ENCODE data around the gene FGGY.

Gene FGGY

DNA sequence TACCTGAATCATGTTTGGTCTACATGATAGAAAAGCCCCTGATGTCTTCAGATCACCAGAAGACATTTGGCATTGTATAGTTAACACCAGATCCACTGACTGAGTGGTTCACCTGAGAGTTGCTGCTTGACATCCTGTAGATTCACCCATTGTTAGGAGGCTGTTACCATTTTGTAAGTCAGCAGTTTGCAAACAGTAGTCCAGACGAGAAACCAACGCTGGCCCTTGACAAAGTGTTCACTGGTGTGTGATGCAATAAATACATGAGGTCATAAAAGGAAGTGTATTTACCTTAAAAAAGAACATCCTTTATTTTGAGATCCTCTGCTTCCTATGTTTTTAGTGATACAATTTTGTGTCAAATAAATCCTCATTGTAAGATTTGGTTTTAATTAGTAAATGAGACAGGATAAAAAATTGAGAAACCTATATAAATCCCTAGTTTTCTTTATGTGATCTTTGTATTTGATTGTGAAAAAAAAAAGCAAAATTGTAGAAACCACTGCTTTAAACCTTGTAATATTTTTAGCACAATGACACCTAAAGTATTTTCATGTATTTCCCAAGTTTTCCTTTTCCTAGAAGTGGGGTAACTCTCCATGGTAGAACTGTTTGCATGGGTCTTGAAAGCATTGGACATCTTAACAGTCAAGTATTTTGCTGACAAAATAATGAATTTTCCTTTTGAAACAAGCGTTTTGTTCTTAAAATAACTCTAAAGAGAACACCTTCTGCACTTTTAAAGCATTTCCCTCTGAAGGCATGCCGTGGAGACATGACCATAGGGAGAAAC lies 204.3 kb downstream of the FGGY start:
- Histone ChIP-seq H3K27ac (ENCODE audit: low read depth, low read length) (no peak overlapping the region), H3K4me3 (ENCODE audit: low read depth, low read length) (no peak overlapping the region), H3K9ac (ENCODE audit: low read depth, low read length) (no peak overlapping the region)

GRCh38 chr1:59502009-59502691 lies 205.3 kb downstream of the FGGY start:
- no peak overlapping the region for H3K9ac ChIP-seq (ENCODE audit: low read depth, low read length)
- H3K4me1 ChIP-seq (ENCODE audit: control insufficient read depth, insufficient read depth, low read length), result peaks cover 17% of the 10 kb centered on the region
- H3K4me3 ChIP-seq (ENCODE audit: low read depth, low read length), result no peak overlapping the region
- no peaks in the 10 kb centered on the region for H3K9me3 ChIP-seq (ENCODE audit: control insufficient read depth, insufficient read depth, low read length)
- no peak overlapping the region for H3K27ac ChIP-seq (ENCODE audit: low read depth, low read length)
- no peaks in the 10 kb centered on the region for H3K27me3 ChIP-seq (ENCODE audit: control insufficient read depth, insufficient read depth, low read length)
- no peaks in the 10 kb centered on the region for H3K36me3 ChIP-seq (ENCODE audit: control insufficient read depth, insufficient read depth, low read length)

More for the DNA sequence above, 204.3 kb downstream of the FGGY start:
- Histone ChIP-seq H3K9me3 (ENCODE audit: control insufficient read depth, insufficient read depth, low read length) (no peaks in the 10 kb centered on the region; the same call in 1 of the 2 replicates), H3K27me3 (ENCODE audit: control insufficient read depth, insufficient read depth, low read length) (no peaks in the 10 kb centered on the region), H3K4me1 (ENCODE audit: control insufficient read depth, insufficient read depth, low read length) (peaks cover 17% of the 10 kb centered on the region), H3K36me3 (ENCODE audit: control insufficient read depth, insufficient read depth, low read length) (no peaks in the 10 kb centered on the region)

DNA sequence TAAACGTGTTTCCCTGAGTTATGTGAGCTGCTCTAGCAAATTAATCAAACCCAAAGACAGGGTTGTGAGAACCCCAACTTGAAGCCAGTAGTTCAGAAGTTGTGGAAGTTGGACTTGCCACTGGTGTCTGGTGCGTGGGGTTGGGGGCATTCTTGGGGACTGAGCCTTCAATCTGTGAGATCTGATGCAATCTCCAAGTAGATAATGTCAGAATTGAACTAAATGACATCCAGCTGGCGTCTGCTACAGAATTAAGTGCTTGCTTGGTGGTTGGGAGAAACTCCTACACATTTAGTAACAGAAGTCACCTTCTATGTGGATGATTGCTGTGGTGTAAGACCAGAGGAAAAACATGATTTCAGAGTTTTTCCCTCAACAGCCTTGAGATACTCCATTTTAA lies 207.4 kb downstream of the FGGY start:
- H3K9me3 ChIP-seq (ENCODE audit: control insufficient read depth, insufficient read depth, low read length), result no peaks in the 10 kb centered on the region
- peaks cover 17% of the 10 kb centered on the region for H3K4me1 ChIP-seq (ENCODE audit: control insufficient read depth, insufficient read depth, low read length)
- no peaks in the 10 kb centered on the region for H3K27me3 ChIP-seq (ENCODE audit: control insufficient read depth, insufficient read depth, low read length)
- H3K36me3 ChIP-seq (ENCODE audit: control insufficient read depth, insufficient read depth, low read length), result no peaks in the 10 kb centered on the region
- no peak overlapping the region for H3K9ac ChIP-seq (ENCODE audit: low read depth, low read length)
- no peak overlapping the region for H3K27ac ChIP-seq (ENCODE audit: low read depth, low read length)
- H3K4me3 ChIP-seq (ENCODE audit: low read depth, low read length), result no peak overlapping the region

GRCh38 chr1:59505596-59506028 lies 208.7 kb downstream of the FGGY start:
- Histone ChIP-seq H3K27ac (ENCODE audit: low read depth, low read length) (no peak overlapping the region), H3K36me3 (ENCODE audit: control insufficient read depth, insufficient read depth, low read length) (no peaks in the 10 kb centered on the region), H3K9ac (ENCODE audit: low read depth, low read length) (no peak overlapping the region), H3K9me3 (ENCODE audit: control insufficient read depth, insufficient read depth, low read length) (no peaks in the 10 kb centered on the region), H3K4me3 (ENCODE audit: low read depth, low read length) (no peak overlapping the region), H3K4me1 (ENCODE audit: control insufficient read depth, insufficient read depth, low read length) (peaks cover 14% of the 10 kb centered on the region), H3K27me3 (ENCODE audit: control insufficient read depth, insufficient read depth, low read length) (no peaks in the 10 kb centered on the region)

DNA sequence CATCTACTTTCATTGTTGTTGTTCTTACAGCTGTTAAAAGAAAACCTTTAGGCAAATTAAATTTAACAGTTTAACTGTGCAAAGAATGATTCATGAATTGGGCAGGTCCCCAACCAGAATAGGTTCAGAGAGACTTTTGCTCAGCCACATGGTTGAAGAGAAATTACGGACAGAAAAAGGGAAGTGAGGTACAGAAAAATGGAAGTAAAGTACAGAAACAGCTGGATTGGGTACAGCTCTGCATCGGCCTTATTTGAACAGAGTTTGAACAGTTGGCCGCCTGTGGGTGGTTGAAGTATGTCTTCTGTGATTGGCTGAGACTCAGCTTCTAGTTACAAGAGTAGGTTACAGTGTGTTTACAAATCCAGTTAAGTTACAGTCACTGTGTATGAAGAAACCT lies 210.1 kb downstream of the FGGY start:
- Histone ChIP-seq H3K4me1 (ENCODE audit: control insufficient read depth, insufficient read depth, low read length) (peaks cover 6% of the 10 kb centered on the region; the same call in 1 of the 2 replicates), H3K27me3 (ENCODE audit: control insufficient read depth, insufficient read depth, low read length) (no peaks in the 10 kb centered on the region), H3K36me3 (ENCODE audit: control insufficient read depth, insufficient read depth, low read length) (no peaks in the 10 kb centered on the region), H3K4me3 (ENCODE audit: low read depth, low read length) (no peak overlapping the region), H3K9me3 (ENCODE audit: control insufficient read depth, insufficient read depth, low read length) (no peaks in the 10 kb centered on the region), H3K9ac (ENCODE audit: low read depth, low read length) (no peak overlapping the region), H3K27ac (ENCODE audit: low read depth, low read length) (no peak overlapping the region)

DNA sequence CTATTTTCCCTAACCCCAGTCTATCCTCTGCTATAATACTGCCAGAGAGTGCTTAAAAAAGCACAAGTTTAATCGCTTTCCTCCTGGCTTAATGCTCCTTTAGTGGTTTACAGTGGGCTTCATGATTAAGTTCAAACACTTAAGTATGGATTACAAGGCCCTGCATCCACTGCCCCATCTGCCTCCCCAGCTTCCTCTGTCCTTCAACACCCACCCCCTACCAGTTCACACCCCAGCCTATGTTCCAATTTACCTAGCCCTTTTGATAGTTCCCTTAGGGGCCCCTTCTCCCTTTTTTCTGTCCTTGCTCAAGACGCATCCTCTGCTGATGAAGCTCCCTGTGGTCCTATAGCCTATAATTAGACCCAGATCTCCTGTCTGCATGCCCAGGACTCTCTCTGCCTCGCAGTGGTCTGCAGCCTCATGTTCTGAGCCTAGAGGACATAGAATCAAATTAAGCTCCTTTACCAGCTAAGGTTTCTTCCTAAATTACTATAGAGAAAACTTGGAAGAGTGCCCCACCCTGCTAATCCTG lies 212.5 kb downstream of the FGGY start:
- H3K27ac ChIP-seq (ENCODE audit: low read depth, low read length), result no peak overlapping the region
- H3K9me3 ChIP-seq (ENCODE audit: control insufficient read depth, insufficient read depth, low read length), result no peaks in the 10 kb centered on the region
- peaks cover 6% of the 10 kb centered on the region; the same call in 1 of the 2 replicates for H3K4me1 ChIP-seq (ENCODE audit: control insufficient read depth, insufficient read depth, low read length)
- H3K36me3 ChIP-seq (ENCODE audit: control insufficient read depth, insufficient read depth, low read length), result no peaks in the 10 kb centered on the region
- no peaks in the 10 kb centered on the region for H3K27me3 ChIP-seq (ENCODE audit: control insufficient read depth, insufficient read depth, low read length)
- H3K9ac ChIP-seq (ENCODE audit: low read depth, low read length), result no peak overlapping the region
- no peak overlapping the region for H3K4me3 ChIP-seq (ENCODE audit: low read depth, low read length)

GRCh38 chr1:59510249-59510648 lies 213.4 kb downstream of the FGGY start:
- no peaks in the 10 kb centered on the region for H3K9me3 ChIP-seq (ENCODE audit: control insufficient read depth, insufficient read depth, low read length)
- H3K36me3 ChIP-seq (ENCODE audit: control insufficient read depth, insufficient read depth, low read length), result no peaks in the 10 kb centered on the region
- no peak overlapping the region for H3K9ac ChIP-seq (ENCODE audit: low read depth, low read length)
- H3K27me3 ChIP-seq (ENCODE audit: control insufficient read depth, insufficient read depth, low read length), result no peaks in the 10 kb centered on the region
- H3K4me3 ChIP-seq (ENCODE audit: low read depth, low read length), result no peak overlapping the region
- H3K4me1 ChIP-seq (ENCODE audit: control insufficient read depth, insufficient read depth, low read length), result peaks cover 6% of the 10 kb centered on the region; the same call in 1 of the 2 replicates
- no peak overlapping the region for H3K27ac ChIP-seq (ENCODE audit: low read depth, low read length)

GRCh38 chr1:59511476-59512465 lies 214.9 kb downstream of the FGGY start:
- H3K27me3 ChIP-seq (ENCODE audit: control insufficient read depth, insufficient read depth, low read length), result no peaks in the 10 kb centered on the region
- no peaks in the 10 kb centered on the region for H3K4me1 ChIP-seq (ENCODE audit: control insufficient read depth, insufficient read depth, low read length)
- H3K9me3 ChIP-seq (ENCODE audit: control insufficient read depth, insufficient read depth, low read length), result no peaks in the 10 kb centered on the region
- H3K36me3 ChIP-seq (ENCODE audit: control insufficient read depth, insufficient read depth, low read length), result no peaks in the 10 kb centered on the region
- no peak overlapping the region for H3K9ac ChIP-seq (ENCODE audit: low read depth, low read length)
- H3K27ac ChIP-seq (ENCODE audit: low read depth, low read length), result no peak overlapping the region
- no peak overlapping the region for H3K4me3 ChIP-seq (ENCODE audit: low read depth, low read length)

GRCh38 chr1:59512702-59513101 lies 215.8 kb downstream of the FGGY start:
- no peak overlapping the region for H3K4me3 ChIP-seq (ENCODE audit: low read depth, low read length)
- no peaks in the 10 kb centered on the region for H3K4me1 ChIP-seq (ENCODE audit: control insufficient read depth, insufficient read depth, low read length)
- no peak overlapping the region for H3K9ac ChIP-seq (ENCODE audit: low read depth, low read length)
- no peaks in the 10 kb centered on the region for H3K27me3 ChIP-seq (ENCODE audit: control insufficient read depth, insufficient read depth, low read length)
- H3K27ac ChIP-seq (ENCODE audit: low read depth, low read length), result no peak overlapping the region
- no peaks in the 10 kb centered on the region for H3K9me3 ChIP-seq (ENCODE audit: control insufficient read depth, insufficient read depth, low read length)
- H3K36me3 ChIP-seq (ENCODE audit: control insufficient read depth, insufficient read depth, low read length), result no peaks in the 10 kb centered on the region

DNA sequence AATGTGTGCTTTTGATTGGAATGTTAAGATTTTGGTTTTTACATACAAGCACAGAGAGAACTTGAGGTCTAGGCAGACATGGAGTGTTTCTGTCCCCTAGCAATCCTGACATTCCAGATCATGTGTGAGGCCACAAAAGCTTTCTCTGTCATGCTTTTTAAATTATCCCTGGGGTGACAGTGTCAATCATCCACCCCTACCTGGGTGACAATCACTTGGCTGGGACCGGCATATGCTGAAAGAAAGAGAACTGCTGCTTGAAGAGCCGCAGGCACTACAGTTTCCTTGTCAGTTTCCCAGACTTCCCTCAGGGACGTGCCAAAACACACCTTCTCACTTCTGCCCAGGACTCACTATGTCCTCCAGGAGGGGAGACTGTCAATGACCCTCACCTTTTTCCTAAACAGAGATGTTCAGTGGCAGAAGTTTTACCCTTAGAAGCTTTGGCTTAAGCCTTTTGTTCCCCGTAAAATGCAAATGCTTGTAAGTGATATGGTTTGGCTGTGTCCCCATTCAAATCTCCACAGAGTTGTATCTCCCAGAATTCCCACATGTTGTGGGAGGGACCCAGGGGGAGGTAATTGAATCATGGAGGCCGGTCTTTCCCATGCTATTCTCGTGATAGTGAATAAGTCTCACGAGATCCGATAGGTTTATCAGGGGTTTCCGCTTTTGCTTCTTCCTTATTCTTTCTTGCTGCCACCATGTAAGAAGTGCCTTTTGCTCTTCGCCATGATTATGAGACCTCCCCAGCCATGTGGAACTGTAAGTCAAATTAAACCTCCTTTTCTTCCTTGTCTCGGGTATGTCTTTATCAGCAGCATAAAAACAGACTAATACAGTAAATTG lies 217.4 kb downstream of the FGGY start:
- Histone ChIP-seq H3K4me1 (ENCODE audit: control insufficient read depth, insufficient read depth, low read length) (no peaks in the 10 kb centered on the region), H3K9me3 (ENCODE audit: control insufficient read depth, insufficient read depth, low read length) (no peaks in the 10 kb centered on the region), H3K9ac (ENCODE audit: low read depth, low read length) (no peak overlapping the region), H3K27ac (ENCODE audit: low read depth, low read length) (no peak overlapping the region), H3K27me3 (ENCODE audit: control insufficient read depth, insufficient read depth, low read length) (no peaks in the 10 kb centered on the region), H3K4me3 (ENCODE audit: low read depth, low read length) (no peak overlapping the region), H3K36me3 (ENCODE audit: control insufficient read depth, insufficient read depth, low read length) (no peaks in the 10 kb centered on the region)
